ENCODE measurements around the gene TCF3. TPM values are rescaled to one million over a fixed set of nuclear protein-coding genes. Genes with fewer than 3 reads are reported as not detected.

The TCF3 gene
- polyA plus RNA-seq, 3 donors: 2.4 to 36.2 (median 3.3) TPM

DNA sequence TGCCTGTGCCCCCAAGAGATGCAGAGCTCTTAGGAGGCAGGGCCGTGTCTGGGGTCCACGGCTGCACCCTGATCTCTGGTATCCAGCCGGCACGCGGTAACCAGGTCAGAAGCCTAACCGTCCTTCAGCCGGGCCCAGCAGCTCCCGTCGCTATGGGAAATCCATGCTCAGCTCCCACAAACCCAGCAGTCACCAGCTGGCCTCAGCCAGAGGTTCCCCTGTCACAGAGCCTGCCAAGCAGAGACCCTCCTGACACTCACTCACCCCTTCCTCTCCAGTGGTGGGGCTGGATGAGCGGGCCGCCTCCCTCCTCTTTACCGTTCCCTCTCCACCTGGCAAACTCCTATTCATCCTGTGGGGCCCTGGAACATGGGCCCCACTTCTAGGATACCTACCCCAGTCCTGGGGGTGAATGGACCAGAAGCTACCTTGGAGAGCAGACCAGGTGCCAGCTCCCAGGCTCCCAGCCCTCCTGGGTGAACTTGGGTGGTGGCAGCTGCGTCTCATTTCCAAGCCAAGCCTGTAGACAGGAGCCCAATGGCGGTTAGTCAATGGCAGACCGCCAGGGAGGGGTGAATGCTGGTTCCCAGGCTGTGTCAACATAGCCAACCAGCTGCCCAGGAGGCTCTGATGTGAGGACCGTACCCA, 21.4 kb upstream of the TCF3 start:
- Histone ChIP-seq H3K9me3 (replicated peaks in 1 of 2; ENCODE audit: control insufficient read depth in 1 of 2, insufficient read depth in 1 of 2, low read length in 2 of 2) (peaks cover 0 to 4% of the 10 kb centered on the region in 2 donors), H3K27me3 (ENCODE audit: control insufficient read depth in 2 of 2, insufficient read depth in 2 of 2, low read length in 2 of 2) (peaks cover 3 to 68% of the 10 kb centered on the region in 2 donors), H3K4me1 (ENCODE audit: control insufficient read depth in 1 of 2, insufficient read depth in 2 of 2, low read length in 2 of 2) (peaks cover 13 to 15% of the 10 kb centered on the region in 2 donors), H3K9ac (ENCODE audit: insufficient read depth, low read length, poor library complexity, severe bottlenecking) (no peak overlapping the region), H3K27ac (ENCODE audit: low read depth in 1 of 2, low read length in 2 of 2) (no peak overlapping the region), H3K4me2 (replicated peaks; ENCODE audit: extremely low read depth, low read length, poor library complexity, severe bottlenecking) (no peak overlapping the region), H2AFZ (ENCODE audit: insufficient read depth, low read depth, low read length, poor library complexity, severe bottlenecking) (no peak overlapping the region), H3K36me3 (replicated peaks in 1 of 2; ENCODE audit: control insufficient read depth in 1 of 2, insufficient read depth in 2 of 2, low read length in 2 of 2) (no peaks in the 10 kb centered on the region), H4K20me1 (ENCODE audit: insufficient read depth, low read length) (no peaks in the 10 kb centered on the region), H3K79me2 (ENCODE audit: insufficient read depth, low read length) (no peaks in the 10 kb centered on the region), H3K4me3 (replicated peaks in 1 of 3; ENCODE audit: low read depth in 2 of 3, low read length in 3 of 3) (no peak overlapping the region)
- H3K4me1 Mint-ChIP-seq: peaks cover 9% of the 10 kb centered on the region
- no peaks in the 10 kb centered on the region for H3K36me3 Mint-ChIP-seq
- no peak for DNase-seq
- H3K9me3 Mint-ChIP-seq: peaks cover 0 to 14% (median 2%) of the 10 kb centered on the region in 7 donors
- peak overlapping the region in 1 of 2 donors; percentile 55 for H3K4me3 Mint-ChIP-seq
- H3K27me3 Mint-ChIP-seq (ENCODE audit: low read depth in 3 of 3): peaks cover 61 to 91% (median 65%) of the 10 kb centered on the region in 3 donors
- intact Hi-C loops (cut with micrococcal nuclease): loop anchor here (5.0 kb wide), 1 partner anchor 126 kb away; no protein-coding TSS in a partner anchor
- TF ChIP-seq CTCF (IDR thresholded peaks at IDR 0.05): no peak
- no peak overlapping the region for H3K27ac Mint-ChIP-seq
- 50% methylated on average over 13 of the region's 16 CpGs for WGBS (ENCODE audit: insufficient coverage)

- WGBS (ENCODE audit: insufficient coverage): 86% methylated on average over 23 of the region's 33 CpGs
- Mint-ChIP-seq H3K4me3 (peak overlapping the region in 1 of 2 donors; percentile 55), H3K9me3 (peaks cover 0 to 17% (median 1%) of the 10 kb centered on the region in 7 donors), H3K27me3 (ENCODE audit: low read depth in 3 of 3) (peaks cover 60 to 94% (median 66%) of the 10 kb centered on the region in 3 donors), H3K36me3 (peaks cover 0 to 2% of the 10 kb centered on the region in 2 donors), H3K4me1 (peaks cover 16% of the 10 kb centered on the region), H3K27ac (no peak overlapping the region)
- Histone ChIP-seq H3K9me3 (replicated peaks in 1 of 2; ENCODE audit: control insufficient read depth in 1 of 2, insufficient read depth in 1 of 2, low read length in 2 of 2) (peaks cover 0 to 8% of the 10 kb centered on the region in 2 donors), H2AFZ (ENCODE audit: insufficient read depth, low read depth, low read length, poor library complexity, severe bottlenecking) (no peak overlapping the region), H3K27ac (ENCODE audit: low read depth in 1 of 2, low read length in 2 of 2) (no peak overlapping the region), H3K4me2 (replicated peaks; ENCODE audit: extremely low read depth, low read length, poor library complexity, severe bottlenecking) (no peak overlapping the region), H3K79me2 (ENCODE audit: insufficient read depth, low read length) (no peaks in the 10 kb centered on the region), H4K20me1 (ENCODE audit: insufficient read depth, low read length) (no peaks in the 10 kb centered on the region), H3K27me3 (ENCODE audit: control insufficient read depth in 2 of 2, insufficient read depth in 2 of 2, low read length in 2 of 2) (peaks cover 8 to 76% of the 10 kb centered on the region in 2 donors), H3K4me3 (replicated peaks in 1 of 3; ENCODE audit: low read depth in 2 of 3, low read length in 3 of 3) (no peak overlapping the region), H3K4me1 (ENCODE audit: control insufficient read depth in 1 of 2, insufficient read depth in 2 of 2, low read length in 2 of 2) (peaks cover 17 to 23% of the 10 kb centered on the region in 2 donors), H3K9ac (ENCODE audit: insufficient read depth, low read length, poor library complexity, severe bottlenecking) (no peak overlapping the region), H3K36me3 (replicated peaks in 1 of 2; ENCODE audit: control insufficient read depth in 1 of 2, insufficient read depth in 2 of 2, low read length in 2 of 2) (no peaks in the 10 kb centered on the region)
- no peak for TF ChIP-seq CTCF (IDR thresholded peaks at IDR 0.05)
- DNase-seq: peak in 1 of 3 donors; percentile 3
- intact Hi-C loops (cut with micrococcal nuclease): loop anchor here (5.0 kb wide), 1 partner anchor 126 kb away; no protein-coding TSS in a partner anchor
These were observed 20.6 kb upstream of the TCF3 start for GRCh38 chr19:1672769-1673644.
